HG03565 (cell line): ENCODE measurements around the gene ITGA3.
"Not testable (repeated sequence)": the region's sequence is repeated elsewhere in the genome, so short reads cannot be mapped to it uniquely, and the experiment has no call there.

Experiments used
- ATAC-seq: cut with Tn5 transposase; IDR thresholded peaks from one replicate; pipeline ENCODE4 v1.9.1; 2021; ENCODE audit warnings: mild to moderate bottlenecking, moderate library complexity; ENCODE audit not compliant: unreplicated experiment

ITGA3 gene

GRCh38 chr17:50034498-50035364 lies 21.2 kb upstream of the ITGA3 start:
- ATAC-seq, result no peak

- ATAC-seq, result no peak
Measured at GRCh38 chr17:50035421-50035879, 20.5 kb upstream of the ITGA3 start.

GRCh38 chr17:50035945-50036344 lies 20.0 kb upstream of the ITGA3 start:
- ATAC-seq, result no peak

GRCh38 chr17:50036455-50037261 lies 19.3 kb upstream of the ITGA3 start:
- ATAC-seq, result no peak

GRCh38 chr17:50037321-50038107 lies 18.4 kb upstream of the ITGA3 start:
- ATAC-seq, result no peak

GRCh38 chr17:50039058-50039457 lies 16.9 kb upstream of the ITGA3 start:
- no peak for ATAC-seq

- not testable (repeated sequence) for ATAC-seq
Measured at GRCh38 chr17:50040496-50040895, 15.4 kb upstream of the ITGA3 start.

- no peak for ATAC-seq
Measured at GRCh38 chr17:50042211-50042610, 13.7 kb upstream of the ITGA3 start.

- ATAC-seq, result no peak
Measured at GRCh38 chr17:50043290-50044148, 12.4 kb upstream of the ITGA3 start.

- no peak for ATAC-seq
Measured at GRCh38 chr17:50044483-50044882, 11.4 kb upstream of the ITGA3 start.

- no peak for ATAC-seq
Measured at GRCh38 chr17:50045154-50045553, 10.8 kb upstream of the ITGA3 start.

- no peak for ATAC-seq
Measured at GRCh38 chr17:50046179-50046578, 9.7 kb upstream of the ITGA3 start.

GRCh38 chr17:50046667-50047066 lies 9.2 kb upstream of the ITGA3 start:
- ATAC-seq, result no peak

- no peak for ATAC-seq
Measured at GRCh38 chr17:50047083-50047482, 8.8 kb upstream of the ITGA3 start.

- ATAC-seq, result no peak
Measured at GRCh38 chr17:50047488-50048126, 8.3 kb upstream of the ITGA3 start.

- no peak for ATAC-seq
Measured at GRCh38 chr17:50048146-50048720, 7.7 kb upstream of the ITGA3 start.

- no peak for ATAC-seq
Measured at GRCh38 chr17:50048988-50049387, 6.9 kb upstream of the ITGA3 start.

- no peak for ATAC-seq
Measured at GRCh38 chr17:50049636-50050035, 6.3 kb upstream of the ITGA3 start.

GRCh38 chr17:50050431-50051032 lies 5.4 kb upstream of the ITGA3 start:
- ATAC-seq, result no peak
